Testis (tissue), 2 donors: ENCODE data around the gene NFIX.

Experiments
- POLR2A ChIP-seq: fragments of 450-650 bp; IDR thresholded peaks from one replicate; pipeline ENCODE4 v1.6.1; 2017; ENCODE audit warnings: antibody characterized with exemption, mild to moderate bottlenecking, moderate library complexity
- TF ChIP-seq, protein P1 (sequence below), 3 experiments: fragments of 450-650 bp in 2 of 3; fragments of 200-600 bp in 1 of 3; sonication (generic) in 1 of 3; IDR thresholded peaks; one replicate each; pipeline ENCODE4 v1.5.1; 2016 to 2019; ENCODE audit warnings: antibody characterized with exemption in 3 of 3, mild to moderate bottlenecking in 2 of 3, moderate library complexity in 1 of 3

- TF ChIP-seq, protein P1, sequence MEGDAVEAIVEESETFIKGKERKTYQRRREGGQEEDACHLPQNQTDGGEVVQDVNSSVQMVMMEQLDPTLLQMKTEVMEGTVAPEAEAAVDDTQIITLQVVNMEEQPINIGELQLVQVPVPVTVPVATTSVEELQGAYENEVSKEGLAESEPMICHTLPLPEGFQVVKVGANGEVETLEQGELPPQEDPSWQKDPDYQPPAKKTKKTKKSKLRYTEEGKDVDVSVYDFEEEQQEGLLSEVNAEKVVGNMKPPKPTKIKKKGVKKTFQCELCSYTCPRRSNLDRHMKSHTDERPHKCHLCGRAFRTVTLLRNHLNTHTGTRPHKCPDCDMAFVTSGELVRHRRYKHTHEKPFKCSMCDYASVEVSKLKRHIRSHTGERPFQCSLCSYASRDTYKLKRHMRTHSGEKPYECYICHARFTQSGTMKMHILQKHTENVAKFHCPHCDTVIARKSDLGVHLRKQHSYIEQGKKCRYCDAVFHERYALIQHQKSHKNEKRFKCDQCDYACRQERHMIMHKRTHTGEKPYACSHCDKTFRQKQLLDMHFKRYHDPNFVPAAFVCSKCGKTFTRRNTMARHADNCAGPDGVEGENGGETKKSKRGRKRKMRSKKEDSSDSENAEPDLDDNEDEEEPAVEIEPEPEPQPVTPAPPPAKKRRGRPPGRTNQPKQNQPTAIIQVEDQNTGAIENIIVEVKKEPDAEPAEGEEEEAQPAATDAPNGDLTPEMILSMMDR (IDR thresholded peaks at IDR 0.05): no peak
- TF ChIP-seq POLR2A: no peak
Observed at GRCh38 chr19:13092158-13092543, 96.9 kb downstream of the NFIX start.
